ENCODE data around the gene RAPSN. TPM values are rescaled to one million over a fixed set of nuclear protein-coding genes. Genes with fewer than 3 reads are reported as not detected.

RAPSN gene
- total and polyA plus RNA-seq, 2 experiments from 2014 or later = 0.17 to 0.23 TPM

GRCh38 chr11:47394322-47395222 is 54.4 kb downstream of the RAPSN start:
- Histone ChIP-seq H3K4me3 (no peak overlapping the region), H2AFZ (peak overlapping the region; percentile 93), H3K4me1 (ENCODE audit: insufficient read depth) (peaks cover 5% of the 10 kb centered on the region; the same call in 1 of the 2 replicates), H3K36me3 (ENCODE audit: insufficient read depth) (no peaks in the 10 kb centered on the region), H3F3A (replicated peaks; ENCODE audit: low read depth) (0 out of 2 replicates have a peak, but pooled peaks cover 5% of the 10 kb centered on the region), H3K79me2 (replicated peaks; ENCODE audit: insufficient read depth) (no peaks in the 10 kb centered on the region), H3K9me2 (ENCODE audit: insufficient read depth) (no peaks in the 10 kb centered on the region), H3K4me2 (no peak overlapping the region), H3K27ac (ENCODE audit: low read depth) (no peak overlapping the region), H3K27me3 (ENCODE audit: insufficient read depth) (no peaks in the 10 kb centered on the region), H4K20me1 (replicated peaks; ENCODE audit: insufficient read depth) (no peaks in the 10 kb centered on the region)
- Mint-ChIP-seq H3K4me1 (peaks cover 14% of the 10 kb centered on the region), H3K27ac (no peak overlapping the region; the same call in 1 of the 2 replicates), H3K9me3 (no peaks in the 10 kb centered on the region), H3K4me3 (no peak overlapping the region), H3K36me3 (ENCODE audit: low read depth) (no peaks in the 10 kb centered on the region), H3K27me3 (ENCODE audit: insufficient read depth, low read depth, poor library complexity) (peaks cover 13% of the 10 kb centered on the region)
- DNase-seq (ENCODE audit: low spot score) = no peak
- TF ChIP-seq ETS1 (IDR thresholded peaks at IDR 0.05) = no peak
- TF ChIP-seq POLR2AphosphoS5 (IDR thresholded peaks at IDR 0.05; ENCODE audit: low read depth) = no peak
- TF ChIP-seq EZH2 (IDR thresholded peaks at IDR 0.05; ENCODE audit: low read depth, unreplicated experiment) = no peak
- no peak for TF ChIP-seq CREB1 (CRISPR knock-in tag; IDR thresholded peaks at IDR 0.05; ENCODE audit: low read depth)
- no peak for TF ChIP-seq ZNF462 (CRISPR knock-in tag; IDR thresholded peaks at IDR 0.05)
- no peak for TF ChIP-seq REST (IDR thresholded peaks at IDR 0.05; ENCODE audit: unreplicated experiment)
- no peak for TF ChIP-seq STAT1 (IDR thresholded peaks at IDR 0.05; ENCODE audit: unreplicated experiment)
- no peak for TF ChIP-seq CTCF (conservative IDR thresholded peaks at IDR 0.05; ENCODE audit: low read depth in 2 of 2)
- no peak for TF ChIP-seq JUNB (IDR thresholded peaks at IDR 0.05; ENCODE audit: unreplicated experiment)
- TF ChIP-seq EZH2phosphoT487 (IDR thresholded peaks at IDR 0.05; ENCODE audit: unreplicated experiment) = no peak
- TF ChIP-seq NANOG (IDR thresholded peaks at IDR 0.05; ENCODE audit: borderline replicate concordance) = no peak
- TF ChIP-seq ZNF114 (CRISPR knock-in tag; IDR thresholded peaks at IDR 0.05) = no peak
- no peak for TF ChIP-seq ZNF331 (CRISPR knock-in tag; IDR thresholded peaks at IDR 0.05; ENCODE audit: low read depth)
- ATAC-seq = no peak; the same call in 2 of the 3 replicates
